ENCODE data around the gene PKP4.

DNA sequence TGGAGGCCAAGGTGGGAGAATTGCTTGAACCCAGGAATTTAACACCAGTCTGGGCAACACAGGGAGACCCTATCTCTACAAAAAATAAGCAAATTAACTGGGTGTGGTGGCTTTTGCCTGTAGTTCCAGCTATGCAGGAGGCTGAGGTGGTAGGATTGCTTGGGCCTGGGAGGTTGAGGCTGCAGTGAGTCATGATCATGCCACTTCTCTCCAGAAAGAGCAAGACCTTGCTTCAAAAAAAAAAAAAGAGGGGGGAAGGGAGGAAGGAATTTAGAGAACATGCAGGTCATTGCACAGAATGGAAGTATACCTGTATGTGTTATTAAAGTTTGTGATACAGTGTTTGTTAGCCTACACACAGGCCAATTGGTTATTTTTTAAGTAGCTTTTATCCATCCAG, 25.8 kb downstream of the PKP4 start:
- TF ChIP-seq, protein P1, sequence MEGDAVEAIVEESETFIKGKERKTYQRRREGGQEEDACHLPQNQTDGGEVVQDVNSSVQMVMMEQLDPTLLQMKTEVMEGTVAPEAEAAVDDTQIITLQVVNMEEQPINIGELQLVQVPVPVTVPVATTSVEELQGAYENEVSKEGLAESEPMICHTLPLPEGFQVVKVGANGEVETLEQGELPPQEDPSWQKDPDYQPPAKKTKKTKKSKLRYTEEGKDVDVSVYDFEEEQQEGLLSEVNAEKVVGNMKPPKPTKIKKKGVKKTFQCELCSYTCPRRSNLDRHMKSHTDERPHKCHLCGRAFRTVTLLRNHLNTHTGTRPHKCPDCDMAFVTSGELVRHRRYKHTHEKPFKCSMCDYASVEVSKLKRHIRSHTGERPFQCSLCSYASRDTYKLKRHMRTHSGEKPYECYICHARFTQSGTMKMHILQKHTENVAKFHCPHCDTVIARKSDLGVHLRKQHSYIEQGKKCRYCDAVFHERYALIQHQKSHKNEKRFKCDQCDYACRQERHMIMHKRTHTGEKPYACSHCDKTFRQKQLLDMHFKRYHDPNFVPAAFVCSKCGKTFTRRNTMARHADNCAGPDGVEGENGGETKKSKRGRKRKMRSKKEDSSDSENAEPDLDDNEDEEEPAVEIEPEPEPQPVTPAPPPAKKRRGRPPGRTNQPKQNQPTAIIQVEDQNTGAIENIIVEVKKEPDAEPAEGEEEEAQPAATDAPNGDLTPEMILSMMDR (conservative IDR thresholded peaks at IDR 0.05; ENCODE audit: low read depth in 2 of 2): no peak
- TF ChIP-seq EZH2 (IDR thresholded peaks at IDR 0.05; ENCODE audit: low read depth, unreplicated experiment) (no peak), POLR2AphosphoS5 (IDR thresholded peaks at IDR 0.05; ENCODE audit: low read depth) (no peak), JUNB (IDR thresholded peaks at IDR 0.05; ENCODE audit: unreplicated experiment) (no peak), CREB1 (CRISPR knock-in tag; IDR thresholded peaks at IDR 0.05; ENCODE audit: low read depth) (no peak), ZNF114 (CRISPR knock-in tag; IDR thresholded peaks at IDR 0.05) (no peak), STAT1 (IDR thresholded peaks at IDR 0.05; ENCODE audit: unreplicated experiment) (no peak)
- TF ChIP-seq, protein P2, sequence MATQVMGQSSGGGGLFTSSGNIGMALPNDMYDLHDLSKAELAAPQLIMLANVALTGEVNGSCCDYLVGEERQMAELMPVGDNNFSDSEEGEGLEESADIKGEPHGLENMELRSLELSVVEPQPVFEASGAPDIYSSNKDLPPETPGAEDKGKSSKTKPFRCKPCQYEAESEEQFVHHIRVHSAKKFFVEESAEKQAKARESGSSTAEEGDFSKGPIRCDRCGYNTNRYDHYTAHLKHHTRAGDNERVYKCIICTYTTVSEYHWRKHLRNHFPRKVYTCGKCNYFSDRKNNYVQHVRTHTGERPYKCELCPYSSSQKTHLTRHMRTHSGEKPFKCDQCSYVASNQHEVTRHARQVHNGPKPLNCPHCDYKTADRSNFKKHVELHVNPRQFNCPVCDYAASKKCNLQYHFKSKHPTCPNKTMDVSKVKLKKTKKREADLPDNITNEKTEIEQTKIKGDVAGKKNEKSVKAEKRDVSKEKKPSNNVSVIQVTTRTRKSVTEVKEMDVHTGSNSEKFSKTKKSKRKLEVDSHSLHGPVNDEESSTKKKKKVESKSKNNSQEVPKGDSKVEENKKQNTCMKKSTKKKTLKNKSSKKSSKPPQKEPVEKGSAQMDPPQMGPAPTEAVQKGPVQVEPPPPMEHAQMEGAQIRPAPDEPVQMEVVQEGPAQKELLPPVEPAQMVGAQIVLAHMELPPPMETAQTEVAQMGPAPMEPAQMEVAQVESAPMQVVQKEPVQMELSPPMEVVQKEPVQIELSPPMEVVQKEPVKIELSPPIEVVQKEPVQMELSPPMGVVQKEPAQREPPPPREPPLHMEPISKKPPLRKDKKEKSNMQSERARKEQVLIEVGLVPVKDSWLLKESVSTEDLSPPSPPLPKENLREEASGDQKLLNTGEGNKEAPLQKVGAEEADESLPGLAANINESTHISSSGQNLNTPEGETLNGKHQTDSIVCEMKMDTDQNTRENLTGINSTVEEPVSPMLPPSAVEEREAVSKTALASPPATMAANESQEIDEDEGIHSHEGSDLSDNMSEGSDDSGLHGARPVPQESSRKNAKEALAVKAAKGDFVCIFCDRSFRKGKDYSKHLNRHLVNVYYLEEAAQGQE (IDR thresholded peaks at IDR 0.05; ENCODE audit: unreplicated experiment): no peak
- TF ChIP-seq, protein P3, sequence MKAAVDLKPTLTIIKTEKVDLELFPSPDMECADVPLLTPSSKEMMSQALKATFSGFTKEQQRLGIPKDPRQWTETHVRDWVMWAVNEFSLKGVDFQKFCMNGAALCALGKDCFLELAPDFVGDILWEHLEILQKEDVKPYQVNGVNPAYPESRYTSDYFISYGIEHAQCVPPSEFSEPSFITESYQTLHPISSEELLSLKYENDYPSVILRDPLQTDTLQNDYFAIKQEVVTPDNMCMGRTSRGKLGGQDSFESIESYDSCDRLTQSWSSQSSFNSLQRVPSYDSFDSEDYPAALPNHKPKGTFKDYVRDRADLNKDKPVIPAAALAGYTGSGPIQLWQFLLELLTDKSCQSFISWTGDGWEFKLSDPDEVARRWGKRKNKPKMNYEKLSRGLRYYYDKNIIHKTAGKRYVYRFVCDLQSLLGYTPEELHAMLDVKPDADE (IDR thresholded peaks at IDR 0.05): no peak
